Measurements from ENCODE around the gene SLC2A9.

Gene SLC2A9

GRCh38 chr4:9866931-9867330 lies 154.4 kb downstream of the SLC2A9 start:
- Histone ChIP-seq H3K4me3 (ENCODE audit: insufficient read depth, low read length, poor library complexity, severe bottlenecking) (no peak overlapping the region), H3K9me2 (replicated peaks; ENCODE audit: insufficient read depth, low read length) (no peaks in the 10 kb centered on the region), H3K36me3 (ENCODE audit: low read length) (no peaks in the 10 kb centered on the region), H3K9ac (ENCODE audit: low read length) (no peak overlapping the region), H2AFZ (ENCODE audit: low read depth, low read length, severe bottlenecking) (no peak overlapping the region), H3K27ac (ENCODE audit: low read depth, low read length) (no peak overlapping the region), H3K27me3 (ENCODE audit: low read length) (no peaks in the 10 kb centered on the region), H3K79me2 (ENCODE audit: insufficient read depth, low read length) (no peaks in the 10 kb centered on the region), H3K4me2 (ENCODE audit: low read depth, low read length, poor library complexity, severe bottlenecking) (no peak overlapping the region), H3F3A (ENCODE audit: insufficient read depth) (no peaks in the 10 kb centered on the region), H4K20me1 (ENCODE audit: low read depth, low read length) (no peaks in the 10 kb centered on the region), H3K9me3 (ENCODE audit: insufficient read depth, low read length) (no peaks in the 10 kb centered on the region)
- no peak for TF ChIP-seq EZH2phosphoT487 (conservative IDR thresholded peaks at IDR 0.05; ENCODE audit: low read length)
- no peak for TF ChIP-seq CTCF (IDR thresholded peaks at IDR 0.05; ENCODE audit: insufficient read depth, low read length, poor library complexity, severe bottlenecking)

GRCh38 chr4:9861561-9861960 lies 159.7 kb downstream of the SLC2A9 start:
- no peak overlapping the region for H3K9ac ChIP-seq (ENCODE audit: low read length)

GRCh38 chr4:9859810-9860209 lies 161.5 kb downstream of the SLC2A9 start:
- Histone ChIP-seq H3K9ac (ENCODE audit: low read length) (no peak overlapping the region), H2AFZ (ENCODE audit: low read depth, low read length, severe bottlenecking) (no peak overlapping the region), H3K27me3 (ENCODE audit: low read length) (no peaks in the 10 kb centered on the region), H3K4me3 (ENCODE audit: insufficient read depth, low read length, poor library complexity, severe bottlenecking) (no peak overlapping the region), H3K9me3 (ENCODE audit: insufficient read depth, low read length) (no peaks in the 10 kb centered on the region), H3K27ac (ENCODE audit: low read depth, low read length) (no peak overlapping the region), H3K9me2 (replicated peaks; ENCODE audit: insufficient read depth, low read length) (no peaks in the 10 kb centered on the region), H3K4me2 (ENCODE audit: low read depth, low read length, poor library complexity, severe bottlenecking) (no peak overlapping the region), H3K36me3 (ENCODE audit: low read length) (no peaks in the 10 kb centered on the region), H3K79me2 (ENCODE audit: insufficient read depth, low read length) (no peaks in the 10 kb centered on the region), H3F3A (ENCODE audit: insufficient read depth) (no peaks in the 10 kb centered on the region), H4K20me1 (ENCODE audit: low read depth, low read length) (no peaks in the 10 kb centered on the region)
- no peak for TF ChIP-seq EZH2phosphoT487 (conservative IDR thresholded peaks at IDR 0.05; ENCODE audit: low read length)
- no peak for TF ChIP-seq CTCF (IDR thresholded peaks at IDR 0.05; ENCODE audit: insufficient read depth, low read length, poor library complexity, severe bottlenecking)

More at GRCh38 chr4:9861561-9861960, 159.7 kb downstream of the SLC2A9 start:
- Histone ChIP-seq H3K4me3 (ENCODE audit: insufficient read depth, low read length, poor library complexity, severe bottlenecking) (no peak overlapping the region), H3K79me2 (ENCODE audit: insufficient read depth, low read length) (no peaks in the 10 kb centered on the region), H3K27ac (ENCODE audit: low read depth, low read length) (no peak overlapping the region), H3K9me3 (ENCODE audit: insufficient read depth, low read length) (no peaks in the 10 kb centered on the region), H3K27me3 (ENCODE audit: low read length) (no peaks in the 10 kb centered on the region), H4K20me1 (ENCODE audit: low read depth, low read length) (no peaks in the 10 kb centered on the region), H2AFZ (ENCODE audit: low read depth, low read length, severe bottlenecking) (no peak overlapping the region), H3F3A (ENCODE audit: insufficient read depth) (no peaks in the 10 kb centered on the region), H3K9me2 (replicated peaks; ENCODE audit: insufficient read depth, low read length) (no peaks in the 10 kb centered on the region), H3K36me3 (ENCODE audit: low read length) (no peaks in the 10 kb centered on the region), H3K4me2 (ENCODE audit: low read depth, low read length, poor library complexity, severe bottlenecking) (no peak overlapping the region)
- no peak for TF ChIP-seq CTCF (IDR thresholded peaks at IDR 0.05; ENCODE audit: insufficient read depth, low read length, poor library complexity, severe bottlenecking)
- no peak for TF ChIP-seq EZH2phosphoT487 (conservative IDR thresholded peaks at IDR 0.05; ENCODE audit: low read length)

Data from SU-DHL-6 (cell line).